ENCODE results near the gene PIP4P1. TPM values are rescaled to one million over a fixed set of nuclear protein-coding genes. Genes with fewer than 3 reads are reported as not detected.

The PIP4P1 gene
- total RNA-seq, 6 experiments from 2014 or later = 7.0 to 13.8 (median 11.4) TPM

DNA sequence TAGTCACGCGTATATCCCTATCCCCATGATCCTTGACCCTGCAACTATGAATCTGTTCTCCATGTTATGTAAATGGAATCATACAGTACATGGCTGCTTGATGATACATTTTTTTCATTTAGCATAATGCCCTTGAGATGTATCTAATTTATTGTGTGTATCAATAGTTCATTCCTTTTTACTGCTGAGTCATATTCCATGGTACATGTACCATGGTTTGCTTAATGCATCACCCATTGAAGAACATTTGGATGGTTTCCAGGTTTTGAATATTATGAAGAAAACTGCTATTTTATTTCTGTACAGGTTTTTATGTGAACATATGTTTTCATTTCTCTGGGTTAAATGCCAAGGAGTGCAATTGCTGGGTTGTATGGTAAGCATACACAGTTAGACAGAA lies 40.1 kb upstream of the PIP4P1 start:
- DNase-seq (no peak), ATAC-seq (no peak)
- H3K36me3 ChIP-seq = no peaks in the 10 kb centered on the region
- intact Hi-C loops (cut with DNase I) = no loop called here
- no peaks in the 10 kb centered on the region for H3K27me3 ChIP-seq
- no peaks in the 10 kb centered on the region for H3K4me1 ChIP-seq
- no peaks in the 10 kb centered on the region for H3K9me3 ChIP-seq
- WGBS (ENCODE audit: insufficient coverage, low coverage, low lambda C conversion rate, missing lambda C conversion rate) = 100% methylated on average over 2 of the region's 2 CpGs
- no peak overlapping the region for H3K27ac ChIP-seq
- H3K4me3 ChIP-seq = no peak overlapping the region
- TF ChIP-seq POLR2A (IDR thresholded peaks at IDR 0.05) = no peak
- TF ChIP-seq, protein P1, sequence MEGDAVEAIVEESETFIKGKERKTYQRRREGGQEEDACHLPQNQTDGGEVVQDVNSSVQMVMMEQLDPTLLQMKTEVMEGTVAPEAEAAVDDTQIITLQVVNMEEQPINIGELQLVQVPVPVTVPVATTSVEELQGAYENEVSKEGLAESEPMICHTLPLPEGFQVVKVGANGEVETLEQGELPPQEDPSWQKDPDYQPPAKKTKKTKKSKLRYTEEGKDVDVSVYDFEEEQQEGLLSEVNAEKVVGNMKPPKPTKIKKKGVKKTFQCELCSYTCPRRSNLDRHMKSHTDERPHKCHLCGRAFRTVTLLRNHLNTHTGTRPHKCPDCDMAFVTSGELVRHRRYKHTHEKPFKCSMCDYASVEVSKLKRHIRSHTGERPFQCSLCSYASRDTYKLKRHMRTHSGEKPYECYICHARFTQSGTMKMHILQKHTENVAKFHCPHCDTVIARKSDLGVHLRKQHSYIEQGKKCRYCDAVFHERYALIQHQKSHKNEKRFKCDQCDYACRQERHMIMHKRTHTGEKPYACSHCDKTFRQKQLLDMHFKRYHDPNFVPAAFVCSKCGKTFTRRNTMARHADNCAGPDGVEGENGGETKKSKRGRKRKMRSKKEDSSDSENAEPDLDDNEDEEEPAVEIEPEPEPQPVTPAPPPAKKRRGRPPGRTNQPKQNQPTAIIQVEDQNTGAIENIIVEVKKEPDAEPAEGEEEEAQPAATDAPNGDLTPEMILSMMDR (IDR thresholded peaks at IDR 0.05) = no peak

DNA sequence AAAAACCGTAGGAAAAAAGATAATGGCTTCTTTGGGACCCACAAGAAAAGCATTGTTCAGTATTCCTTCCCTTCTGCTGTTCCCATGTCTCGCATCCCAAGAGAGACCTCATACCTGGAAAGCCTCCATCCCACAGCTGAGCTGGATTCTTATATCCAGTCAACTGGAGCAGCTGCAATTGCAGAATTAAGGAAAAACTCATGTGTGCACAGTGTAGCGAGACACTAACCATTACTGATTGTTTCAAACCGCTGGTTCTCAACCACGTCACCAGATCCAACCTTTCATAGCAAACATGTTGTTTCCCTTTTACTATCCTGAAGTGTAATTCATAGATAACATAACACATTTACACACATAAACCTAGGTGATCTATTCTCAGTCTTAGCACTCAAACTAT lies 38.6 kb upstream of the PIP4P1 start:
- DNase-seq = no peak
- intact Hi-C loops (cut with DNase I) = no loop called here
- no peak overlapping the region for H3K27ac ChIP-seq
- ATAC-seq = no peak
- WGBS (ENCODE audit: insufficient coverage, low coverage, low lambda C conversion rate, missing lambda C conversion rate) = 69% methylated on average over 3 of the region's 5 CpGs
- TF ChIP-seq, protein P1 (IDR thresholded peaks at IDR 0.05) = no peak
- no peak for TF ChIP-seq POLR2A (IDR thresholded peaks at IDR 0.05)
- H3K9me3 ChIP-seq = no peaks in the 10 kb centered on the region
- H3K27me3 ChIP-seq = no peaks in the 10 kb centered on the region
- no peak overlapping the region for H3K4me3 ChIP-seq
- no peaks in the 10 kb centered on the region for H3K4me1 ChIP-seq
- no peaks in the 10 kb centered on the region for H3K36me3 ChIP-seq

DNA sequence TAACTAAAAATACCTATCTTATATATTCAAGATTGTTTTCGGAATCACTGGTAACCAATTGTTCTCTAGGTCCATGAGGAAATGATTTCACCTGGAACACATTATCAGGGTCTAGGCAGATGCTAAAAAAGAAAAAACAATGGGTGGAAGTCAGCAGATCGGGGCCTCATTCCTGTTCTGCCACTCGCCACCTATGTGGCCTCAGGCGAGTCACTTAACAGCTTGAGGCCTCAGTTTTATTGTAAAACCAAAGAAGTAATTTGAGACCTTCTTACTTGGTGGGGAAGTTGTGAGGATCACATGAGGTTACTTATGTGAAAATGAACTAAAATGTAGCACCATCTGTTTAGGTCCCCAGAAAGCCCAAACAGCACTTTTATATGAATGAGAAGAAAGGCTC lies 37.9 kb upstream of the PIP4P1 start:
- no peak for TF ChIP-seq POLR2A (IDR thresholded peaks at IDR 0.05)
- TF ChIP-seq, protein P1 (IDR thresholded peaks at IDR 0.05) = no peak
- H3K9me3 ChIP-seq = no peaks in the 10 kb centered on the region
- no peaks in the 10 kb centered on the region for H3K4me1 ChIP-seq
- intact Hi-C loops (cut with DNase I) = no loop called here
- H3K4me3 ChIP-seq = no peak overlapping the region
- no peak overlapping the region for H3K27ac ChIP-seq
- H3K27me3 ChIP-seq = no peaks in the 10 kb centered on the region
- 67% methylated on average over 4 of the region's 4 CpGs for WGBS (ENCODE audit: insufficient coverage, low coverage, low lambda C conversion rate, missing lambda C conversion rate)
- no peak for DNase-seq
- no peaks in the 10 kb centered on the region for H3K36me3 ChIP-seq
- no peak for ATAC-seq

DNA sequence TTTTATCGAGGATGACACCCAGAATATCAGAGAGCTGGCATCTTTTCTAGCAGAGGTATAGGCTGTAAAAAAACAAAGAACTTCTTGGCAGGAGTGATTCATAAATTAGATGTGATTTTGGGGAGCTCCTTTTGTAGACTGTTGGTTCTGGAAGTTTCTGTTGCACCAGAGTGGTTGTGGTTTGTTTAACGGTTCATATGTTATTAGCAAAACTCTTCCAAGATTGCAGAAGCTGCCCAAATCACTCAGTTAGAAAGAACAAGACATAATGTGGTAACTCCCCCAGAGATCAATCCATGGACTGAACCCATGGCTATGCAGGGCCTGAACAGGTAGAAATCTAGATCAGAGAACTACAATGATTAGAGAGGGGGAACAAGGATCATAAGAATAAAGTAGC lies 37.4 kb upstream of the PIP4P1 start:
- Histone ChIP-seq H3K4me3 (no peak overlapping the region), H3K4me1 (no peaks in the 10 kb centered on the region), H3K27ac (no peak overlapping the region), H3K27me3 (no peaks in the 10 kb centered on the region), H3K9me3 (no peaks in the 10 kb centered on the region), H3K36me3 (no peaks in the 10 kb centered on the region)
- TF ChIP-seq, protein P1 (IDR thresholded peaks at IDR 0.05) = no peak
- TF ChIP-seq POLR2A (IDR thresholded peaks at IDR 0.05) = no peak
- 64% methylated on average over 2 of the region's 2 CpGs for WGBS (ENCODE audit: insufficient coverage, low coverage, low lambda C conversion rate, missing lambda C conversion rate)
- intact Hi-C loops (cut with DNase I) = no loop called here
- ATAC-seq = no peak
- no peak for DNase-seq
